Glomerular visceral epithelial cell (primary cell): Measurements from ENCODE around the gene DCLK1.

ENCODE experiments used
- DNase-seq: peaks from one replicate; pipeline ENCODE4 v3.0.0-alpha.2; 2016; ENCODE audit errors: extremely low spot score

DCLK1 gene

DNA sequence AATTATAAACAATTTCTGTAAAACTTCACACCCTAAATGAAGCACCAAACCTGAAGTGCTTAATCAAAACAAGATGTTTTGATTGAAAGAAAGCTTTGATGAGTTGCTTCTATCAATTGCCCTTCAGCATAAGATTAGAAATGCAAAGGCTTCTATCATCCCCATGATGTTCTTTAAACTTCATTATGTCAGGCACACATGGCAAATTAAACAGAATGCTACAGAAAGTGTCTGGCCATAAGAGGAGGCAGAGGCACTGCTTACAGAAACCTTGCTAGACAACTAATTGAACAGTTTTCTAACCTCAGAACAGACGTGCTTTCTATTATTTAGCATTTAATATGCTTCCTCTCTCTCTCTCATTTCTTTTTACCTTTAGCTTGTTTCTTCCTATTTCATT lies 228.1 kb downstream of the DCLK1 start:
- no peak for DNase-seq

DNA sequence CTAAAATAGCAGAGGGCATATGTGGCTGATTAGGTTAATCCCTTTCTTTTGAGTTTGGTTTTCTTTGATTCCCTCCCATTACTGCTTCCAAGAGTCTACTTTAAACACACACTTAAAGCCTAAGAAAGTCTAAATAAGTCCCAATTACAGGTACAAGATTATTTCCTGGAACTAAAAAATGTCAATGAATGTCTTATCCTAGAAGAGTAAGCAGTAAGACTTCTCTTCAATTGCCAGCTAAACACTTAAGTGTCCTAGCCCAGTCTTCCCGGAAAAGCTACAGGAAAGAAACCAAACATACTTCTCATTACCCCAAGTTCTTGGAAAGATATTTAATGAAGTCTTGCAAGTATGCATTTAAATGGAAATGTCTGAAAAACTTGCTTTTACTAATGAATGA lies 233.1 kb downstream of the DCLK1 start:
- DNase-seq: no peak

DNA sequence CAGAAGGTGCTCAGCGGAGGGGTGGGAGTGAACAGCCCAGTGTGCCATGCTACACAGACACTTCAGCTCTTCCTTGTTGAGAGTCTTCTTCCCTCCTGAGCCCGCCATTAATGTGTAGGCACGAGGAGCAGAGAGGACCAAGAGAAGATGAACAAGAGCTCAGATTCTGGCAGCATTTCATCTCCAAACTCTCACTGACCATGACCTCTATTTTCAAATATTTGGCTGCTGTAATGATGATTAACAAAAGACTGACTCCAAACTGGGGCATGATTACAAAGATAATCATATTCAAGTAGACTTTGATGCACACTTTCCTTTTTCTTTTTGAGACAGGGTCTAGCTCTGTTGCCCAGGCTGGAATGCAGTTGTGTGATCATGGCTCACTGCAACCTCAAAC lies 236.5 kb downstream of the DCLK1 start:
- no peak for DNase-seq

DNA sequence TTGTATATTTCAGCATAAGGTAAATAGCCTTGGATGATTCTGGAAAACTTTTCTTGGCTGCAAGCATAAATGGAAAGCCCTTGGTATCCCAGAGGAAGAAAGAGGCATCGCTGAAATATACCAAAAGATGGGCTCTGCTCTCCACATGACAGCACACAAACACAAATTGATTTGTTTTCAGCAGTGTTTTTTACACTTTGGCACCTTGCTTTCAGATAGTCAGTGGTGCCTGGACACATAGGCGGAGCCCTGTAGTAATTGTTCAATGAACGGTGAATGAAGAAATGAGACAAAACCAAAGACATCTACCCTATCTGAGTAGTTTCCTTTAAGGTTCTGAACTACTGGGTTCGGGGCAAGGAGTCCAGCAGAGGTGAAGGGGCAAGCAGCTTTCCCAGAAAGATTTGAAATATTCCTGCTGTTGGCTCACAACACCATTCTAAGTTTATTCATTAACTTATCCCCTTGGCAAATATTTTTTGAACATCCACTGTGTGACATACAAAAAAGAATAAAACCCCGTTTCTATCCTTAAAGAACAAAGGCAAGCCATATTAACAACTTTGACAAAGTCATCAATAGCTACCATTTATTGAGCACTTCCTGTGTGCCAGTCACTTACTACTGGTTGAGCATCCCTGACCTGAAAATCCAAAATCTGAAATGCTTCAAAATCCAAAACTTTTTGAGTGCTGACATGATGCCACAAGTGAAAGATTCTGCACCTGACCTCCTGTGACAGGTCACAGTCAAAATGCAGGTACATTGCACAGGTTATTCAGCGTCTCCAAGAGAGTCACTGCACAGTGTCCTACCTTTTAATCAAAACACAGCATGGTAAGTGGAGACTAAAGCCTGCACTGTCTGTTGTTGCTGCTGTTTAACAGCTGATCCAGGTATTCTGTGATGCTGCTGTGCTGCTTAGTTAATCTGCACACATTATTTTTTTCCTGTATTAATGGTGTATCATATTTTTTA lies 238.1 kb downstream of the DCLK1 start:
- no peak for DNase-seq

DNA sequence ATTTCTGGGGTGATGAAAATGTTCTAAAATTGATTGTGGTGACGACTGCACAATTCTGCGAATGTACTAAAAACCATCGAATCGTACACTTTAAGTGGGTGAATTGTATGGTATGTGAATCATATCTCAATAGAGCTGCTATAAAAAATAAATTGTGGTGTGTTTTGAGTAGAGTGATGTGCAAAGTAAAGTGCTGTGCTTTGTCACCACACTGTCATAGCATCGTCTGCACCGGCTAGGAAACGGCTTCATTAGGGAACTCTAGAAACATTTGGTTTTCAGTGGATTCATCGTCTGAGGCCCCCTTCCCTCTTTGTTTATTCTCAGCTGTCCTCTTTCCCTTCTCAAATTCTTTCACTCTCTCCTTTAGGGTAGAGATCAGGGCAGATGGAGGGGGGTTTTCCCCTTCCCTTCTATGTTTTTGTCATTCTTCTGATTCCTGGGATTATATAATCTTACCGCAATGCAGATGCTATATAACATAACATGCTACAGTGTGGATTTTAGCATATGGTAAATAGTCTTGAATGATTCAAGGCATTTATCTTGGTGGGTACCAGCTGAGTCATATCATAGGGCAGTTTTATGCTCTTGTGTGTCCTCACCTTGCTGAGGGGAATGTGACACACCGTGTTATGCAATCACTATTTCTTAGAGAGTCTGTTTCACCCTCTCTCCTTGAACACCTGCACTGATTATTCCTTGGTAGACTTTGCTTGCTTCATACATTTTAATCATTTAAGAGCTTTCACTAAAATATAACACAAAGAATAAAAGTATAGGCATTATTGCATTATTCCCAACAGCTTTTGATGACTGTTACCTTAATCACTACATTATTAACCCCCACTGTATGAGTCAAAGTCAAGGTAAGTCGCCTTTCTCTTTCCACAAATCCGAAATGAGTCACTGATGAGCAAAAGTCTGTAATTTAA lies 239.4 kb downstream of the DCLK1 start:
- peak; percentile 44 for DNase-seq

DNA sequence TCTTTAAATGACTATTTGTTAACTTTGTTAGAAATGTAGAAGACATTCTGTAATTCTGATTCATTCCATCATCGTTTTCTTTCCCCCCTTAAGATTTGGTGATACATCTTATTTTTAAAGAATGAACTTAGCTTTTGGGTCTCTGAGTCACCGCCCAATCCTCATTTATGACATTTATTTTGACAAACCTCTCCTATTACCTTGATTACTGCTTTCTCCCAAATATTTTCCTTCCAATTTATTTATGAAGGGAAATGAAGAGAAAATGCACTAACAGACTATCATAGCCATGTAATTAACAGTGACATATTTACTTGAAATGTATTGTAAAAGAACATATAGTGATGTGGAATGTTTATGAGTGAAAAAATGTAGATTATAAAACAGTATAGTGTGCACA lies 241.6 kb downstream of the DCLK1 start:
- no peak for DNase-seq

DNA sequence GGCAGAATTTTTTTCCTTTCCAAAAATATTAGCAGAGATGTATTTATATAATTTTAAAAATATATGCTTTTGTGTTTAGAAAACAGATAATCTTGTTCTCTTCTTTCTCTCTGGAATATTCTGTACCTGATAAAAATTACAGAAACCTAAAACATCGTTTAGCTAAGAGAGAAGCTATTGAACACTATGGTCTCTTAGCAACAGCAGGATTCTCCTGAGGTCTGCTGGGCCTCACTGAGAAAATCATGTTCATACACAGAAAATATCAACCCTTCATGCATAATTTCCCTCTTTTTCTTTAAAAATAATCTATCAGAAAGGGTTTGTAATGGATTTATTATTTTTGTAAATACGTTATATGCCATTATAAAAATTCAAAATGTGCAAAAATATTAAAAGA lies 242.2 kb downstream of the DCLK1 start:
- no peak for DNase-seq

DNA sequence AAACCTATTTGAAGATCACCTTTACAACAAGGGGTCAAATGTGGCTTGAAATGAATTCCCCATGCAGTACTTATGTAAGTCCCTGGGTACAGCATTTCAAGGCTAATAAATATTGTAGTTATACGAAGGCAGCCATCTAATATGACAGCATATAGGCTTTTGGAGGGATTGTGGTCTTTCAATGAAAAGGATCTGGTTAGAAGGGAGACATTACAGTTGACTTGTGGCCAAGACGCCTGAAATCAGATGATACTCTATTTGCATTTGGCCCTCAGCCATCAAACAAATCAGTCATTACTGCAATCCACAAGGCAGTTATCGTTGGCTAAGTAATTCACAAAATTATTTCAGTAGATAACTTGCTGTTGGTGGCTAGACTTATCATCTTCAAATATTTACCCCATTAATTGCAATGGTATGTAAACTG lies 242.7 kb downstream of the DCLK1 start:
- no peak for DNase-seq

DNA sequence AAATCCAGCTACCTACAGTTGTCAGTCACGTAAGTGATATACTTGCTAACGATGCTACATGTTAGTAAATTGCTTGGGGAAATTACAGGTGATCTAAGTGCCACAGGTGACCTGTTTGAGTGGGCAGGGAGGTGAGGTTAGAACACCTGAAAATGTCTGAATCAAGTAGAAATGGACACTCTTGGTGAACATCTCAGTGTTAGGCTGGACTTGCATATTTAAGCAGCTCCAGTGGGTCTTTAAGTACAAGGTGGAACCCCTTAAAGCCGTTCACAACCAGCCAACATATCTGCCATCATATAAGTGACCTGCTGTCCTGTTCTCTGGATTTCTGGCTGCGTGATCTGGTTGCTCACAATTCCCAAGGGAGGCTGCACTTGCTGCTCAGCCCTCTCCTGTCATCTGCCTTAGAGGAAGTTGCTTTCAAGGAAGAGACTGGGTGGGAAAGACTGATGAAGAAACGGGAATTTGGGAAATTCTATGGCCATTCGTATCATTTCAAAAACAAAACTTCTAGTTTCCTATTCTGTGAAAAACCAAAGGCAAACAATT lies 244.0 kb downstream of the DCLK1 start:
- DNase-seq: no peak

DNA sequence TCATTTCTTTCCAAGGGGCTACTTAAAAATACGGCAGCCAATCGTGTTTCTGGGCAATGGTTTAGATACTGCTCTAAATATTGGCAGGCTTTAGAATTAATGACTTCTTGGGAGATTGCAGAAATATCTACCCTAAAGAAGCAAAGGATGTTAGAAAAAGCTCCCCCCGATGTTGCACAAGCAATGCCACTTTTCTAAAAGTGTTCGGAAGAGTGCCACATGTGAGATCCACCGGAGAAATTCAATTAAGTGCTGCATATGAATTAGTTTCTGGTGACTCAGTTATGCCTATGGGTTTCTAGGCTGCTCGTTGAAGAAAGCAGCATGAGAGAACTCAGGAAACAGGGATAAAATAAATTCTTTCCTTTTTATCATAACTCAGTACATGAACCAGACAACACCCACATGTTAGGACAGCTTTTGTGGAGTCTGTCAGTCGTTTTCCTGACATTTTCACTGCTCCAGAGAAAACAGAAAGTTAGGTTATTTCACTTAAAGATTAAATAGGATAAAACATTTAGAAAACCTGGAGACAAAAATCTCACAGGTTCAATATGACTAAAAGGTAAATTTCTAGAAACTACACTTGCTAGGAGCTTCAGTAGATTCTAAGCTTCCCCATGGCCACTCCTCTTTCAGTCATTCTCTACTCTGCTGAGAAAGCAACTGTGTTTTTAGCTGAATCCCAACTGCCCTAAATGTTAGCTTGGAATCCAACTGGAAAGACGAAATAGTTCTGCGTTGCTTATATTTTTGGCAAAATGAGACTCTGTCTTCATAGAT lies 244.7 kb downstream of the DCLK1 start:
- no peak for DNase-seq

DNA sequence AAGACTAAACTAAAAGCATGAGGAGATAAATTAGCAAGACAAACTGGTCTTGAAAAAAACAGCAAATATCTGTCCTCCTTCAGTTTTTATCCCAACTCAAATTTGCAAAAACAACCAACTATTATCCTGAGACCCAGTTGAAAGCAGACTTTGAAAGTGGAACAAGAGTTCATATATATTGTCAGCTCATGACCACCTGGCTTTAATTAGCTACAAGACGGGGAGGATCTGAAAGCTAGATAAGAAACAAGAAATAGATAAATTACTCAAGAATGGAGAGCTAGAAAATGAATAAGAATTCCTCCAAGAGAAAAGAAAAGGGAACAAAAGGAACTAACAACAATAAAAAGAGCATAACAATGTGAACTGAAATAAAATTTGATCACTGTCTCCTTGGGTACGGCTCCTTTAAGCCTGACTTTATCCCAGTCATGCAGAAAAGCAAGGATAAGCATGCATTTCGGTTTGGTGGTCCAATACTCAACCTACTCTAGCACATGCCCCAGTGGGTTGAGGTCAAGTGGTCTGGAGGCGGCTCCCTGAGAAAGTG lies 246.9 kb downstream of the DCLK1 start:
- DNase-seq: no peak

DNA sequence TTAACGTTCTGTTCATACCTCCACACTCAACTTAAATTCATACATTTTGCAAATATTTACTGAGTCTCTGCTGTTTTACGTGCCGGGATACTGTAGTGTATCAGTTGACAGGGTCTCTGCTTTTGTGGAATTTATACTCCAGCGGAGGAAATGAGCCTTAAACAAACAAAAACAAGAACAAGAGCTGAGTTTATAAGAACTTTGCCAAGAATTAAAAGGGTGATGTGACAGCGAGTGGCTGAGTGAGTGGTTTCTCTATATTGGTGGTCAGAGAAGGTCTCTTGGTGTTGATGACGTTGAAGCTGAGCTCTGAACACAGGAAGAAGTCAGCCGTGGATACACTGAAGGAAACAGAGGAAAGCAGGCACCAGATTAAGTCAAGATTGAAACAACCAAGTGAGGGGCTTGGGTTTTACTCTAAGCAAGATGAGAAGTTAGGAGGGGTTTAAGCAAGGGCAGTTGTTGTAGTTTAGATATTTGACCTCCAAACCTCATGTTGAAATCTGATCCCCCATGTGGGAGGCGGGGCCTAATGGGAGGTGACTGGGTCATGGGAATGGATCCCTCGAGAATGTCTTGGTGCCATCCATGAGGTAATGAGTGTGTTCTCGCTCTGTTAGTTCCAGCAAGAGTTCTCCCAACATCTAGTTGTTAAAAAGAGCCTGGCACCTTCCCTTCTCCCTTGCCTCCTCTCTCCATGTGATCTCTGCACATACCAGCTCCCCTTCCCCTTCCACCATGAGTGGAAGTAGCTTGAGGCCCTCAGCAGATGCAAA lies 248.3 kb downstream of the DCLK1 start:
- DNase-seq: no peak

DNA sequence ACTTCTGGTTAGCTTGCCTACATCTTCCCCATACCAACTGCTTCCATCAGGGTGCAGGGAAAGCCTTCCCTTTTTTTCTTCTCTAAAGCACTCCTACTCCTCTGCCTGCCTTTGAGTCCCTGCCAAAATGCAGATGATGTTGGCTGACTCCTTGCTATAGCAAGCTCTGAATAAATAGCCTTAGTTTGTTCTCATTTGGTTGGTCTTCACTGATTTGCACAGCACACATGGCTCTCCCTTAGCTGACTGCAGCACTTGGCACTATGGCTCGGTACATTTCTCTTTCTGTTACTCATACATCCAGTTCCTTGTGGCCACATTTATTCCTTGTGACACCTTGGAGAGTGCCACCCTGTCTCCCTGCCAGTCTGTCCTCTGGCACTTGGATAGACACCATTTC lies 249.8 kb downstream of the DCLK1 start:
- DNase-seq: no peak

DNA sequence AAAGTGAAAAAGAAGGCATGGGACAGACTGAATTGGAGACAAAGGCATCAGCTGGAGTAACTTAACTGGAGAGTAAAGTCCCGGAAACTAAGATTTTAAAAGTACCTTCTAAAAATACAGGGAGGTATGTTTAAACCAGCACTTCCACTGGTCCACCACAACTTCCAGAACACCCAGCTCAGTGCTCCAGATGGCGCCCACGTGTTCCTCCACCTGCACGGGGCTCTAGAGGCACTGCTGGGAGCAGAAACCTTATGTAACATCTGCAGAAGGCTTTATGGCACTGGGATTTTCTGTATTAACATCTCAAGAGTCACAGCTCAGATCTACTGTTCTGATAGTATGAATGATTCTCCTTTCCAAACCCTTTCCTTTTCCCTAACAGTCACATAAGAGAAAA lies 252.1 kb downstream of the DCLK1 start:
- DNase-seq: no peak

DNA sequence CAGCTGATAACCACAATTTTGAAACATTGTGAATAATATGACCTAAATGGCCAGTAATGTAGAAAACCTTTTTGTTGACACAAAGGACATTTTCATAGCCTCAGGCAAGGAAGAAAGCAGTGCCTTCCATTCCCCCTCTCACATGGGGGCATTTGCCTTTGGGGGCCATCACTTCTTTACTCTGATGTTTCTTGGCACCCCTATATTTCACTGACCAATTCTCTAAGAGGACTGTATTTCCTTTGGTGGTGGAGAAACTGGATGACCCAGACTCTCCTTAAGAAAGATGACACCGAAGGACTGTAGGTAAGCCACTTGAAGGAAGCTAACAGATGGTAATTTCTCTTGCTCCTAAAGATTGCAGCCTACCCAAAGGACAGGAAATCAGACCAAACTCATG lies 254.6 kb downstream of the DCLK1 start:
- DNase-seq: no peak

DNA sequence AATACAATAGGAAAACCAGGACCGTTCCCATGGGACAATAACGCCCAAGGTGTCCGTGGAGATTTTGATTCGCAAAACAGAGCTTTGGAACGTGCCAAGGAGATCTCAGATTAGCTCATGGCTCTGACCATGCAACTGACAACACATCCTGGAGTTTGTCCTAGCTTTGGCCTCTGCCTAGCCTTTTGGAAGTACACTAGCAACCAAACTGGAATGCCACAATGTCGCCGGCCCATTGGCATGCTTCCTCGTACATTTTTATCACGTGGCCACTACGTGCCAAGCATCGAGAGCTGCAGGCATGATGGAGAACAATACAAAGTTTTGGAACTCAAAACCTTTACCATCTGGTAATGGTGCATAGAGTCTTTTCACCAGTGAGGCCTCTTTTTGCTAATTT lies 256.5 kb downstream of the DCLK1 start:
- no peak for DNase-seq

DNA sequence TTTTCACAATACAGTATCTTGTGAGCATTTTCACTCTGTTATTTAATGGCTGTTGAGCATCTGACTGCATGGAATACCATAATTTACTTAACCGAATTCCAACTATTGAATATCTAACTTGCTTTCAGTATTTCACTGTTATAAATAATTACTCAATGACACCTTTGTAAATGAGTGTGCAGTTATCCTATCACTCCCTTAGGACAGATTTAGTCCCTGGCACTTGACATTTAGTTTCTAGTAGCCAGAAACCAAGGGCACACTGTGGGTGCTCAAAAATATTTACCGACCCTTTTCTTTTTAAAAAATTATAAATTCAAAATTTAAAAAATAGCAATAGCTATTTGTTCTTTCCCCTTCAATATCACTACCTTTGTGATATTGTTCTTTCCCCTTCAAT lies 258.8 kb downstream of the DCLK1 start:
- DNase-seq: no peak

DNA sequence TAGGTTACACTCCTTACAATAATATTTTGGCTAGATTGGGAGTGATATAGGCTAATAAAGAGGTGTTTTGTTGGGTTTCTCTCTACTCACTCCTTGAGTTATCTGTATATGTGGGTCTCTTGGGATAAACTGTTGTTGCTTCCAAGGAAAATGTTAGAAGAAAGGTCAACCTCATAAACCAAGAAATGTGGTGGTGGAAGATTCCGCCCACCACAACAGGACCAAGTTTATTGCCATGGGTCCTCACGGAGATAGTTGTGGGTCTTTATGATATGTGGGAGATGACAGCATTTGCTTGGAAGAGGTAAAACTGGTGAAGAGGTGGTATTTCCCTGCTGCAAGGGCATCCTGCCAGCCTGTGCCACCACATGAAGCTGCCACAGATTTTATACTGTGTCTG lies 259.6 kb downstream of the DCLK1 start:
- no peak for DNase-seq

DNA sequence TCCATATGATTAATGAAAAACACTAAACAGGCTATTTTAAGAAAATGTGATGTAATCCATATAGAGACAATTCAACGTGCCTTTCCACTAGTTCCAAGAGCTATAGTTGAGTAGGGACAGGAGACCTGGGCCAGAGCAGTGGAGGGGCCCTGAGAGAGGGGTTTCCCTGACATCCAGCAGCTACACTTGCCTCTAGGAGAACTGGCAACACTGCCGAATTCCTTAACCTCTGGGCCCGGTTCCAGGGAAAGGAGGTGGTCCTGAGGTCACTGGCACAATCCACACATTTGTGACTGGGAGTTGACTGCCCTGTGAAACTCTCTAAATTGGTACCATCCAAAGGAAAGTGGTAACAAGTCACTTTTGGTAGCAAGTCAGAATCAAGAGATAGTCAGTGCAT lies 264.4 kb downstream of the DCLK1 start:
- DNase-seq: peak; percentile 8
